HCT116 (cell line): ENCODE results near the gene MBNL2. TPM values are rescaled to one million over a fixed set of nuclear protein-coding genes. Genes with fewer than 3 reads are reported as not detected.

Experiments used
- ATAC-seq: fragments of 200-7000 bp; cut with Tn5 transposase; 2 replicates; pipeline ENCODE4 v1.9.1; 2020; ENCODE audit warnings: mild to moderate bottlenecking, moderate library complexity
- BruUV-seq: library from RNA; stranded (reverse); fragments of 400-500 nt; replicated peaks from 2 replicates; lab custom pipeline; 2021; lab: Mats Ljungman, UMichigan
- CTCF ChIA-PET: fragments of 300-600 bp; sonication (Branson Sonifier 250); formaldehyde crosslinking; loops from one replicate; lab custom pipeline; 2021; ENCODE audit warnings: antibody characterized with exemption; lab: Charles Lee
- POLR2A ChIA-PET: fragments of 300-600, 350-600 bp; sonication (Branson Sonifier 250); formaldehyde crosslinking; loops from one replicate; lab custom pipeline; 2021; ENCODE audit warnings: antibody characterized with exemption; lab: Charles Lee
- RAD21 ChIA-PET, 2 experiments: fragments of 300-600 bp; sonication (Branson Sonifier 250); formaldehyde crosslinking; loops; one replicate each; lab custom pipeline; 2023; ENCODE audit warnings: low total read pairs in 2 of 2; ENCODE audit not compliant: uncharacterized antibody in 2 of 2, unreplicated experiment in 2 of 2, low non-redundant PET in 1 of 2; lab: Charles Lee
- DNase-seq: peaks from one replicate; pipeline ENCODE4 v3.0.0-alpha.2; 2010; ENCODE audit warnings: low read depth, low spot score
- H2AFZ ChIP-seq: fragments of 200-600 bp; shearing (Covaris generic), sonication (generic); 2 replicates; pipeline ENCODE4 v1.6.1; 2017; ENCODE audit warnings: low read depth, mixed run types, mixed read lengths, antibody characterized with exemption, low read length; ENCODE audit not compliant: poor library complexity, severe bottlenecking
- H3K27ac ChIP-seq: 2 replicates; pipeline ENCODE4 v1.5.1; 2012; ENCODE audit warnings: low read depth, low read length
- H3K27me3 ChIP-seq: fragments of 200-600 bp; sonication (generic); 2 replicates; pipeline ENCODE4 v1.6.1; 2016; ENCODE audit warnings: mixed run types, low read length, mixed read lengths; ENCODE audit not compliant: insufficient read depth
- H3K36me3 ChIP-seq, 2 experiments: fragments of 200-500 bp in 1 of 2; fragments of 200-600 bp in 1 of 2; sonication (Bioruptor generic) in 1 of 2; sonication (generic) in 1 of 2; 2 replicates each; pipeline versions ENCODE4 v1.5.1 to v1.6.1; 2014 to 2016; ENCODE audit warnings: low read length in 2 of 2, inconsistent platforms in 1 of 2, mixed read lengths in 1 of 2, mixed run types in 1 of 2; ENCODE audit not compliant: insufficient read depth in 2 of 2, control insufficient read depth in 1 of 2
- H3K4me1 ChIP-seq, 2 experiments: fragments of 200-600 bp in 1 of 2; sonication (generic) in 1 of 2; 2 replicates each; pipeline versions ENCODE4 v1.5.1 to v1.6.1; 2012 to 2017; ENCODE audit warnings: low read length in 2 of 2, inconsistent platforms in 1 of 2, mild to moderate bottlenecking in 1 of 2, mixed read lengths in 1 of 2, mixed run types in 1 of 2, moderate library complexity in 1 of 2; ENCODE audit not compliant: insufficient read depth in 2 of 2, control insufficient read depth in 1 of 2
- H3K4me2 ChIP-seq: fragments of 200-600 bp; sonication (generic); 2 replicates; pipeline ENCODE4 v1.6.1; 2017; ENCODE audit warnings: mixed run types, low read length, mixed read lengths
- H3K4me3 ChIP-seq, 2 experiments: fragments of 200-600 bp in 1 of 2; sonication (generic) in 1 of 2; replicated peaks in 1 of 2; 2 replicates each; pipeline ENCODE4 v1.5.1; 2011 to 2016; ENCODE audit warnings: low read length in 2 of 2, control low read depth in 1 of 2, low read depth in 1 of 2, mild to moderate bottlenecking in 1 of 2, mixed read lengths in 1 of 2, mixed run types in 1 of 2
- H3K79me2 ChIP-seq: fragments of 200-600 bp; sonication (generic); 2 replicates; pipeline ENCODE4 v1.6.1; 2017; ENCODE audit warnings: mild to moderate bottlenecking, mixed run types, low read length, moderate library complexity, mixed read lengths; ENCODE audit not compliant: insufficient read depth
- H3K9ac ChIP-seq: fragments of 200-600 bp; sonication (generic); 2 replicates; pipeline ENCODE4 v1.6.1; 2016; ENCODE audit warnings: low read length, mixed read lengths
- H3K9me2 ChIP-seq: fragments of 200-600 bp; sonication (generic), shearing (Covaris generic); 2 replicates; pipeline ENCODE4 v1.6.1; 2017; ENCODE audit warnings: mixed run types, mild to moderate bottlenecking, moderate library complexity; ENCODE audit not compliant: insufficient read depth
- H3K9me3 ChIP-seq, 2 experiments: fragments of 200-500 bp in 1 of 2; fragments of 200-600 bp in 1 of 2; sonication (Bioruptor generic) in 1 of 2; sonication (generic) in 1 of 2; 2 replicates each; pipeline ENCODE4 v1.6.1; 2014 to 2017; ENCODE audit warnings: low read length in 2 of 2, mixed read lengths in 2 of 2, inconsistent platforms in 1 of 2, low read depth in 1 of 2, mild to moderate bottlenecking in 1 of 2, mixed run types in 1 of 2, moderate library complexity in 1 of 2; ENCODE audit not compliant: control insufficient read depth in 1 of 2, insufficient read depth in 1 of 2
- H4K20me1 ChIP-seq: fragments of 200-600 bp; sonication (generic), shearing (Covaris generic); 2 replicates; pipeline ENCODE4 v1.6.1; 2017; ENCODE audit warnings: mixed run types, mild to moderate bottlenecking, moderate library complexity; ENCODE audit not compliant: insufficient read depth
- CBX3 ChIP-seq: IDR thresholded peaks from 2 replicates; pipeline ENCODE4 v1.6.1; 2012; ENCODE audit warnings: low read depth
- ELF1 ChIP-seq: IDR thresholded peaks from 2 replicates; pipeline ENCODE4 v1.6.1; 2012; ENCODE audit warnings: low read depth, borderline replicate concordance
- EZH2 ChIP-seq: fragments of 200-600 bp; sonication (generic); IDR thresholded peaks from 2 replicates; pipeline ENCODE4 v1.6.1; 2017; ENCODE audit warnings: antibody characterized with exemption, mixed run types
- FOSL1 ChIP-seq: IDR thresholded peaks from 2 replicates; pipeline ENCODE4 v1.6.1; 2012; ENCODE audit warnings: low read depth
- JUND ChIP-seq: IDR thresholded peaks from 2 replicates; pipeline ENCODE4 v1.6.1; 2012
- POLR2A ChIP-seq: IDR thresholded peaks from 2 replicates; pipeline ENCODE4 v1.7.0; 2011; ENCODE audit warnings: borderline replicate concordance; ENCODE audit not compliant: insufficient read depth, insufficient read length; ENCODE audit errors: extremely low read depth
- POLR2AphosphoS5 ChIP-seq: IDR thresholded peaks from 2 replicates; pipeline ENCODE4 v1.6.1; 2011; ENCODE audit warnings: mild to moderate bottlenecking, low read depth, low read length, moderate library complexity
- REST ChIP-seq: IDR thresholded peaks from 2 replicates; pipeline ENCODE4 v1.6.1; 2012; ENCODE audit warnings: low read depth
- SIN3A ChIP-seq: IDR thresholded peaks from 2 replicates; pipeline ENCODE4 v1.6.1; 2012; ENCODE audit warnings: low read depth
- SP1 ChIP-seq: IDR thresholded peaks from 2 replicates; pipeline ENCODE4 v1.6.1; 2012; ENCODE audit warnings: low read depth
- SRF ChIP-seq: IDR thresholded peaks from 2 replicates; pipeline ENCODE4 v1.6.1; 2012; ENCODE audit warnings: low read depth
- TCF7L2 ChIP-seq: IDR thresholded peaks from 2 replicates; pipeline ENCODE4 v1.7.0; 2011; ENCODE audit warnings: borderline replicate concordance, inconsistent platforms; ENCODE audit not compliant: insufficient read depth, insufficient read length; ENCODE audit errors: extremely low read depth
- YY1 ChIP-seq: IDR thresholded peaks from 2 replicates; pipeline ENCODE4 v1.6.1; 2011; ENCODE audit warnings: low read length, low read depth, moderate library complexity, mild to moderate bottlenecking; ENCODE audit not compliant: insufficient replicate concordance; ENCODE audit errors: extremely low read depth
- ZFX ChIP-seq: fragments of 450-650 bp; IDR thresholded peaks from 2 replicates; pipeline ENCODE4 v1.6.1; 2017
- ZNF274 ChIP-seq: fragments of 200-500 bp; sonication (Bioruptor generic); IDR thresholded peaks from 2 replicates; pipeline ENCODE4 v1.6.1; 2014; ENCODE audit warnings: mild to moderate bottlenecking, low read depth, low read length, inconsistent platforms
- intact Hi-C: fragments of 100-400 bp; cut with micrococcal nuclease; formaldehyde crosslinking; loops from 2 replicates; pipeline ENCODE4 v1.10.0; 2022
- total RNA-seq: library from RNA; stranded (reverse); gene quantifications from one replicate; pipeline ENCODE4 v1.2.1, GENCODE V29; 2021; ENCODE audit not compliant: unreplicated experiment
- TF ChIP-seq, protein P1 (sequence below): IDR thresholded peaks from 2 replicates; pipeline ENCODE4 v1.6.1; 2012
- TF ChIP-seq, protein P2 (sequence below): IDR thresholded peaks from 2 replicates; pipeline ENCODE4 v1.6.1; 2011; ENCODE audit warnings: mild to moderate bottlenecking, low read length, moderate library complexity; ENCODE audit not compliant: insufficient replicate concordance; ENCODE audit errors: extremely low read depth

The MBNL2 gene
- total RNA-seq, 1 experiment from 2014 or later, result 73.9 TPM

GRCh38 chr13:97199451-97199850 is 22.7 kb upstream of the MBNL2 start:
- CTCF ChIA-PET, result no interaction called here
- Histone ChIP-seq H3K9me2 (no peaks in the 10 kb centered on the region), H3K9me3 (no peaks in the 10 kb centered on the region), H3K36me3 (no peaks in the 10 kb centered on the region; a peak in 1 of 4 replicates), H3K4me1 (peaks cover 11 to 30% of the 10 kb centered on the region in 2 experiments; a peak in 3 of 4 replicates), H3K27me3 (no peaks in the 10 kb centered on the region), H3K27ac (no peak overlapping the region), H2AFZ (no peak overlapping the region), H4K20me1 (no peaks in the 10 kb centered on the region), H3K4me3 (no peak overlapping the region), H3K4me2 (no peak overlapping the region), H3K79me2 (no peaks in the 10 kb centered on the region), H3K9ac (no peak overlapping the region)
- RAD21 ChIA-PET, result no interaction called here
- TF ChIP-seq REST (no peak), SIN3A (no peak), JUND (no peak), YY1 (no peak), ZFX (no peak), POLR2AphosphoS5 (no peak), CBX3 (no peak), SP1 (no peak), ELF1 (no peak), EZH2 (no peak), POLR2A (no peak), SRF (no peak), TCF7L2 (no peak), ZNF274 (no peak), FOSL1 (no peak)
- TF ChIP-seq, protein P1, sequence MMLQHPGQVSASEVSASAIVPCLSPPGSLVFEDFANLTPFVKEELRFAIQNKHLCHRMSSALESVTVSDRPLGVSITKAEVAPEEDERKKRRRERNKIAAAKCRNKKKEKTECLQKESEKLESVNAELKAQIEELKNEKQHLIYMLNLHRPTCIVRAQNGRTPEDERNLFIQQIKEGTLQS, result no peak
- TF ChIP-seq, protein P2, sequence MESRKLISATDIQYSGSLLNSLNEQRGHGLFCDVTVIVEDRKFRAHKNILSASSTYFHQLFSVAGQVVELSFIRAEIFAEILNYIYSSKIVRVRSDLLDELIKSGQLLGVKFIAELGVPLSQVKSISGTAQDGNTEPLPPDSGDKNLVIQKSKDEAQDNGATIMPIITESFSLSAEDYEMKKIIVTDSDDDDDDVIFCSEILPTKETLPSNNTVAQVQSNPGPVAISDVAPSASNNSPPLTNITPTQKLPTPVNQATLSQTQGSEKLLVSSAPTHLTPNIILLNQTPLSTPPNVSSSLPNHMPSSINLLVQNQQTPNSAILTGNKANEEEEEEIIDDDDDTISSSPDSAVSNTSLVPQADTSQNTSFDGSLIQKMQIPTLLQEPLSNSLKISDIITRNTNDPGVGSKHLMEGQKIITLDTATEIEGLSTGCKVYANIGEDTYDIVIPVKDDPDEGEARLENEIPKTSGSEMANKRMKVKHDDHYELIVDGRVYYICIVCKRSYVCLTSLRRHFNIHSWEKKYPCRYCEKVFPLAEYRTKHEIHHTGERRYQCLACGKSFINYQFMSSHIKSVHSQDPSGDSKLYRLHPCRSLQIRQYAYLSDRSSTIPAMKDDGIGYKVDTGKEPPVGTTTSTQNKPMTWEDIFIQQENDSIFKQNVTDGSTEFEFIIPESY, result no peak
- no peak for DNase-seq
- ATAC-seq, result no peak
- intact Hi-C loops, result no loop called here
- POLR2A ChIA-PET, result no interaction called here
- BruUV-seq, result no TSS peak
